Measurements from ENCODE around the gene KCNK15.

DNA sequence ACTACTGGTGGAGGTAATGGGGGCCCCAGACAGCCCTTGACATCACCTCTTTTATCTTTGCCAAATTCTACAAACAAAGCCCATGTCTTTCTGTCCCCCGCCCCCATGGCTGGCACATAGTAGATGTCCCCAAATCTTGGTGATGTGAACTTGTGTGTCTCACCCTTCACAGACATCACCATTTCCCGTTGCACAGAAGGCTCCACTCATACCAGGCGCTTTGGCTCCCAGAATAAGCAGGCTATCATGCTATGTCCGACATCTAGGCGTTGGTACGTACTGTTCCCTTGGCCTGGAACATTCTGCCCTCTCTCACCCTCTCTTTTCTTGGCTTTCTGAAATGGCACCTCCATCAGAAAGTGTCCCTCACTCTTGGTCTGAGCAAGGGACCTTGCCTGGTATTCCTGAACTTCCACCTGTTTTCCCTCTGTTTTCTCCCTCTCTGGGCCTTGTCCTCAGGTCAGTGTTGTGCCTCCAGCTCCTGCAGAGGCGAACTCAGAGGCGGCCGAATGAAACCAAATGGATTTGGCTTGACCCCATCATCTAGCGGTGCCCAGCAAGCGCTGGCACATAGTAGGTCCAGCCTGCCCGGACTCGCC lies 31.5 kb upstream of the KCNK15 start:
- TF ChIP-seq POLR2AphosphoS5 (IDR thresholded peaks at IDR 0.05; ENCODE audit: low read depth, low read length) = no peak
- TF ChIP-seq, protein P1, sequence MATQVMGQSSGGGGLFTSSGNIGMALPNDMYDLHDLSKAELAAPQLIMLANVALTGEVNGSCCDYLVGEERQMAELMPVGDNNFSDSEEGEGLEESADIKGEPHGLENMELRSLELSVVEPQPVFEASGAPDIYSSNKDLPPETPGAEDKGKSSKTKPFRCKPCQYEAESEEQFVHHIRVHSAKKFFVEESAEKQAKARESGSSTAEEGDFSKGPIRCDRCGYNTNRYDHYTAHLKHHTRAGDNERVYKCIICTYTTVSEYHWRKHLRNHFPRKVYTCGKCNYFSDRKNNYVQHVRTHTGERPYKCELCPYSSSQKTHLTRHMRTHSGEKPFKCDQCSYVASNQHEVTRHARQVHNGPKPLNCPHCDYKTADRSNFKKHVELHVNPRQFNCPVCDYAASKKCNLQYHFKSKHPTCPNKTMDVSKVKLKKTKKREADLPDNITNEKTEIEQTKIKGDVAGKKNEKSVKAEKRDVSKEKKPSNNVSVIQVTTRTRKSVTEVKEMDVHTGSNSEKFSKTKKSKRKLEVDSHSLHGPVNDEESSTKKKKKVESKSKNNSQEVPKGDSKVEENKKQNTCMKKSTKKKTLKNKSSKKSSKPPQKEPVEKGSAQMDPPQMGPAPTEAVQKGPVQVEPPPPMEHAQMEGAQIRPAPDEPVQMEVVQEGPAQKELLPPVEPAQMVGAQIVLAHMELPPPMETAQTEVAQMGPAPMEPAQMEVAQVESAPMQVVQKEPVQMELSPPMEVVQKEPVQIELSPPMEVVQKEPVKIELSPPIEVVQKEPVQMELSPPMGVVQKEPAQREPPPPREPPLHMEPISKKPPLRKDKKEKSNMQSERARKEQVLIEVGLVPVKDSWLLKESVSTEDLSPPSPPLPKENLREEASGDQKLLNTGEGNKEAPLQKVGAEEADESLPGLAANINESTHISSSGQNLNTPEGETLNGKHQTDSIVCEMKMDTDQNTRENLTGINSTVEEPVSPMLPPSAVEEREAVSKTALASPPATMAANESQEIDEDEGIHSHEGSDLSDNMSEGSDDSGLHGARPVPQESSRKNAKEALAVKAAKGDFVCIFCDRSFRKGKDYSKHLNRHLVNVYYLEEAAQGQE (IDR thresholded peaks at IDR 0.05; ENCODE audit: insufficient read depth in 1 of 2, low read depth in 2 of 2, low read length in 2 of 2) = no peak

Measured in PFSK-1 (cell line).